DOHH2 (cell line): Measurements from ENCODE around the gene ZNF32.

Experiments used
- H3F3A ChIP-seq: fragments of 200-600 bp; sonication (generic), shearing (Covaris generic); 2 replicates; pipeline ENCODE4 v1.6.0; 2016; ENCODE audit warnings: antibody characterized with exemption, mild to moderate bottlenecking; ENCODE audit not compliant: control insufficient read depth, insufficient read depth
- H3K27ac ChIP-seq: fragments of 200-600 bp; sonication (generic); 2 replicates; pipeline ENCODE4 v1.5.1; 2014; ENCODE audit warnings: low read depth, mild to moderate bottlenecking, low read length, moderate library complexity
- H3K27me3 ChIP-seq: fragments of 200-600 bp; sonication (generic); 2 replicates; pipeline ENCODE4 v1.6.1; 2014; ENCODE audit warnings: mild to moderate bottlenecking, low read length, mixed read lengths; ENCODE audit not compliant: control insufficient read depth
- H3K36me3 ChIP-seq: fragments of 200-600 bp; sonication (generic); 2 replicates; pipeline ENCODE4 v1.6.1; 2014; ENCODE audit warnings: mild to moderate bottlenecking, low read length, moderate library complexity, mixed read lengths; ENCODE audit not compliant: control insufficient read depth
- H3K4me1 ChIP-seq: fragments of 200-600 bp; sonication (generic); 2 replicates; pipeline ENCODE4 v1.6.1; 2014; ENCODE audit warnings: mild to moderate bottlenecking, low read length, mixed read lengths; ENCODE audit not compliant: control insufficient read depth
- H3K4me2 ChIP-seq: fragments of 200-600 bp; sonication (generic); 2 replicates; pipeline ENCODE4 v1.6.0; 2014; ENCODE audit warnings: mild to moderate bottlenecking, low read length, moderate library complexity
- H3K4me3 ChIP-seq: fragments of 200-600 bp; sonication (generic); 2 replicates; pipeline ENCODE4 v1.5.1; 2014; ENCODE audit warnings: mild to moderate bottlenecking, low read length, mixed read lengths
- H3K79me2 ChIP-seq: fragments of 200-600 bp; sonication (generic); 2 replicates; pipeline ENCODE4 v1.6.1; 2014; ENCODE audit warnings: mild to moderate bottlenecking, low read length, mixed read lengths; ENCODE audit not compliant: control insufficient read depth
- H3K9me2 ChIP-seq: fragments of 200-600 bp; sonication (generic); replicated peaks from 2 replicates; pipeline ENCODE4 v1.6.1; 2014; ENCODE audit warnings: mild to moderate bottlenecking, low read length, mixed read lengths; ENCODE audit not compliant: control insufficient read depth
- H3K9me3 ChIP-seq: fragments of 200-600 bp; sonication (generic); 2 replicates; pipeline ENCODE4 v1.6.1; 2014; ENCODE audit warnings: antibody characterized with exemption, low read length, mixed read lengths; ENCODE audit not compliant: control insufficient read depth, insufficient read depth
- H4K20me1 ChIP-seq: fragments of 200-600 bp; sonication (generic); 2 replicates; pipeline ENCODE4 v1.6.0; 2014; ENCODE audit warnings: low read depth, mild to moderate bottlenecking, antibody characterized with exemption, low read length, moderate library complexity; ENCODE audit not compliant: control insufficient read depth, insufficient read depth
- CTCF ChIP-seq: fragments of 200-600 bp; sonication (generic); IDR thresholded peaks from one replicate; pipeline ENCODE4 v1.5.1; 2014; ENCODE audit warnings: antibody characterized with exemption, mild to moderate bottlenecking, low read depth, low read length; ENCODE audit not compliant: poor library complexity, severe bottlenecking
- EZH2phosphoT487 ChIP-seq: fragments of 200-600 bp; sonication (generic); IDR thresholded peaks from 2 replicates; pipeline ENCODE4 v1.6.1; 2017; ENCODE audit warnings: borderline replicate concordance, mild to moderate bottlenecking, antibody characterized with exemption, low read length, moderate library complexity, mixed read lengths

The ZNF32 gene

GRCh38 chr10:43681220-43681619, 32.5 kb upstream of the ZNF32 start:
- H3K36me3 ChIP-seq, result no peaks in the 10 kb centered on the region
- no peak overlapping the region for H3K27ac ChIP-seq
- no peaks in the 10 kb centered on the region for H3K79me2 ChIP-seq
- no peak overlapping the region for H3K4me3 ChIP-seq
- H3F3A ChIP-seq, result no peaks in the 10 kb centered on the region
- no peaks in the 10 kb centered on the region for H3K27me3 ChIP-seq
- no peaks in the 10 kb centered on the region for H4K20me1 ChIP-seq
- no peaks in the 10 kb centered on the region for H3K4me1 ChIP-seq
- H3K9me3 ChIP-seq, result no peaks in the 10 kb centered on the region
- no peaks in the 10 kb centered on the region for H3K9me2 ChIP-seq
- TF ChIP-seq EZH2phosphoT487, result no peak
- no peak for TF ChIP-seq CTCF
- H3K4me2 ChIP-seq, result no peak overlapping the region

- Histone ChIP-seq H3K9me2 (no peaks in the 10 kb centered on the region), H3K27me3 (no peaks in the 10 kb centered on the region), H3K79me2 (no peaks in the 10 kb centered on the region), H3F3A (no peaks in the 10 kb centered on the region), H3K4me3 (no peak overlapping the region), H3K36me3 (no peaks in the 10 kb centered on the region), H3K4me2 (no peak overlapping the region), H3K9me3 (no peaks in the 10 kb centered on the region), H4K20me1 (no peaks in the 10 kb centered on the region), H3K27ac (no peak overlapping the region), H3K4me1 (no peaks in the 10 kb centered on the region)
- no peak for TF ChIP-seq CTCF
- no peak for TF ChIP-seq EZH2phosphoT487
Measured at GRCh38 chr10:43680035-43680434, 31.4 kb upstream of the ZNF32 start.

GRCh38 chr10:43679509-43679908, 30.8 kb upstream of the ZNF32 start:
- H3K4me3 ChIP-seq, result no peak overlapping the region
- no peaks in the 10 kb centered on the region for H3K9me2 ChIP-seq
- no peak overlapping the region for H3K4me2 ChIP-seq
- H3K4me1 ChIP-seq, result no peaks in the 10 kb centered on the region
- TF ChIP-seq CTCF, result no peak
- no peak for TF ChIP-seq EZH2phosphoT487
- peaks cover 2% of the 10 kb centered on the region; the same call in 1 of the 2 replicates for H3K27me3 ChIP-seq
- H3F3A ChIP-seq, result no peaks in the 10 kb centered on the region
- no peak overlapping the region for H3K27ac ChIP-seq
- H3K9me3 ChIP-seq, result no peaks in the 10 kb centered on the region
- no peaks in the 10 kb centered on the region for H3K79me2 ChIP-seq
- no peaks in the 10 kb centered on the region for H3K36me3 ChIP-seq
- no peaks in the 10 kb centered on the region for H4K20me1 ChIP-seq

- Histone ChIP-seq H3K27ac (no peak overlapping the region), H3F3A (no peaks in the 10 kb centered on the region), H3K9me3 (no peaks in the 10 kb centered on the region), H3K4me1 (no peaks in the 10 kb centered on the region), H3K4me2 (no peak overlapping the region), H4K20me1 (no peaks in the 10 kb centered on the region), H3K79me2 (no peaks in the 10 kb centered on the region), H3K9me2 (no peaks in the 10 kb centered on the region), H3K4me3 (no peak overlapping the region), H3K27me3 (peaks cover 3% of the 10 kb centered on the region; the same call in 1 of the 2 replicates), H3K36me3 (no peaks in the 10 kb centered on the region)
- TF ChIP-seq EZH2phosphoT487, result no peak
- no peak for TF ChIP-seq CTCF
Measured at GRCh38 chr10:43678654-43679053, 30.0 kb upstream of the ZNF32 start.
